HG02678 (cell line): ENCODE measurements around the gene ZCWPW2.

Source experiments
- ATAC-seq: cut with Tn5 transposase; IDR thresholded peaks from one replicate; pipeline ENCODE4 v1.9.1; 2021; ENCODE audit warnings: mild to moderate bottlenecking, moderate library complexity; ENCODE audit not compliant: unreplicated experiment

The ZCWPW2 gene

GRCh38 chr3:28348629-28349468 lies at the start of gene ZCWPW2, which contains the start of gene AZI2:
Gene ZCWPW2 (plus strand): TSS chr3:28348721. CDS start chr3:28413069, 64,348 bp downstream.
Gene AZI2 (minus strand): TSS chr3:28348824. CDS start chr3:28340617, 8,207 bp downstream.
- ATAC-seq = peak; percentile 89

- no peak for ATAC-seq
Observed at GRCh38 chr3:28299705-28300104, 48.8 kb upstream of the ZCWPW2 start.

GRCh38 chr3:28300345-28300962 lies 48.1 kb upstream of the ZCWPW2 start:
- no peak for ATAC-seq

GRCh38 chr3:28301688-28302087 lies 46.8 kb upstream of the ZCWPW2 start:
- no peak for ATAC-seq

GRCh38 chr3:28308196-28308595 lies 40.3 kb upstream of the ZCWPW2 start:
- ATAC-seq = no peak

GRCh38 chr3:28315711-28316110 lies 32.8 kb upstream of the ZCWPW2 start:
- ATAC-seq = no peak

- no peak for ATAC-seq
Observed at GRCh38 chr3:28316226-28316625, 32.3 kb upstream of the ZCWPW2 start.

GRCh38 chr3:28317438-28318022 lies 31.0 kb upstream of the ZCWPW2 start:
- ATAC-seq = peak; percentile 87

- ATAC-seq = no peak
Observed at GRCh38 chr3:28320981-28321380, 27.5 kb upstream of the ZCWPW2 start.

- ATAC-seq = no peak
Observed at GRCh38 chr3:28322464-28322863, 26.1 kb upstream of the ZCWPW2 start.

GRCh38 chr3:28326458-28326926 lies 22.0 kb upstream of the ZCWPW2 start:
- peak; percentile 83 for ATAC-seq

GRCh38 chr3:28328188-28329151 lies 20.1 kb upstream of the ZCWPW2 start:
- no peak for ATAC-seq

- ATAC-seq = no peak
Observed at GRCh38 chr3:28334552-28334951, 14.0 kb upstream of the ZCWPW2 start.

GRCh38 chr3:28335246-28335645 lies 13.3 kb upstream of the ZCWPW2 start:
- ATAC-seq = no peak

- ATAC-seq = no peak
Observed at GRCh38 chr3:28337230-28337629, 11.3 kb upstream of the ZCWPW2 start.

GRCh38 chr3:28343144-28343543 lies 5.4 kb upstream of the ZCWPW2 start:
- ATAC-seq = no peak

- no peak for ATAC-seq
Observed at GRCh38 chr3:28345690-28346089, 2.8 kb upstream of the ZCWPW2 start.

GRCh38 chr3:28347374-28348264 lies 902 bp upstream of the ZCWPW2 start:
- no peak for ATAC-seq

GRCh38 chr3:28348265-28348628 lies 274 bp upstream of the ZCWPW2 start:
- no peak for ATAC-seq
